OCI-LY3 (cell line): Measurements from ENCODE around the gene NLGN1.

Source experiments
- H2AFZ ChIP-seq: fragments of 200-600, 300-600 bp; shearing (Covaris generic); 2 replicates; pipeline ENCODE4 v1.6.0; 2014; ENCODE audit warnings: antibody characterized with exemption, low read depth, low read length
- H3K27ac ChIP-seq: fragments of 200-600, 300-600 bp; sonication (generic); 2 replicates; pipeline ENCODE4 v1.5.1; 2014; ENCODE audit warnings: mild to moderate bottlenecking, low read length, moderate library complexity, mixed read lengths
- H3K27me3 ChIP-seq: fragments of 200-600, 300-600 bp; sonication (generic); 2 replicates; pipeline ENCODE4 v1.6.1; 2014; ENCODE audit warnings: low read depth, low read length, mixed read lengths
- H3K36me3 ChIP-seq: fragments of 200-600, 300-600 bp; sonication (generic); replicated peaks from 2 replicates; pipeline ENCODE3; 2014; ENCODE audit warnings: low read depth, low read length, mixed read lengths
- H3K4me1 ChIP-seq: fragments of 300-600, 200-600 bp; sonication (generic); 2 replicates; pipeline ENCODE4 v1.6.1; 2014; ENCODE audit warnings: low read length, mixed read lengths
- H3K4me2 ChIP-seq: fragments of 200-600, 300-600 bp; sonication (generic); 2 replicates; pipeline ENCODE4 v1.6.1; 2014; ENCODE audit warnings: low read length, mixed read lengths
- H3K4me3 ChIP-seq: fragments of 300-600, 200-600 bp; sonication (generic); 2 replicates; pipeline ENCODE4 v1.5.1; 2014; ENCODE audit warnings: antibody characterized with exemption, mild to moderate bottlenecking, low read length, moderate library complexity
- H3K79me2 ChIP-seq: fragments of 300-600, 200-600 bp; shearing (Covaris generic); 2 replicates; pipeline ENCODE4 v1.6.1; 2014; ENCODE audit warnings: mild to moderate bottlenecking, low read length, mixed read lengths
- H3K9ac ChIP-seq: fragments of 300-600, 200-600 bp; shearing (Covaris generic); 2 replicates; pipeline ENCODE4 v1.6.0; 2014; ENCODE audit warnings: mild to moderate bottlenecking, low read length, moderate library complexity
- H3K9me3 ChIP-seq: fragments of 200-600, 300-600 bp; shearing (Covaris generic); 2 replicates; pipeline ENCODE4 v1.6.1; 2014; ENCODE audit warnings: low read length, mixed read lengths; ENCODE audit not compliant: insufficient read depth
- H4K20me1 ChIP-seq: fragments of 200-600, 300-600 bp; sonication (generic); 2 replicates; pipeline ENCODE4 v1.6.1; 2016; ENCODE audit warnings: low read length, mixed read lengths; ENCODE audit not compliant: insufficient read depth
- EZH2phosphoT487 ChIP-seq: fragments of 200-600 bp; shearing (Covaris generic); IDR thresholded peaks from 2 replicates; pipeline ENCODE4 v1.6.1; 2018; ENCODE audit warnings: antibody characterized with exemption, mixed run types, low read depth
- TF ChIP-seq, protein P1 (sequence below): fragments of 200-600, 300-600 bp; sonication (generic); IDR thresholded peaks from 2 replicates; pipeline ENCODE4 v1.5.1; 2014; ENCODE audit warnings: antibody characterized with exemption, low read length, low read depth

Gene NLGN1

DNA sequence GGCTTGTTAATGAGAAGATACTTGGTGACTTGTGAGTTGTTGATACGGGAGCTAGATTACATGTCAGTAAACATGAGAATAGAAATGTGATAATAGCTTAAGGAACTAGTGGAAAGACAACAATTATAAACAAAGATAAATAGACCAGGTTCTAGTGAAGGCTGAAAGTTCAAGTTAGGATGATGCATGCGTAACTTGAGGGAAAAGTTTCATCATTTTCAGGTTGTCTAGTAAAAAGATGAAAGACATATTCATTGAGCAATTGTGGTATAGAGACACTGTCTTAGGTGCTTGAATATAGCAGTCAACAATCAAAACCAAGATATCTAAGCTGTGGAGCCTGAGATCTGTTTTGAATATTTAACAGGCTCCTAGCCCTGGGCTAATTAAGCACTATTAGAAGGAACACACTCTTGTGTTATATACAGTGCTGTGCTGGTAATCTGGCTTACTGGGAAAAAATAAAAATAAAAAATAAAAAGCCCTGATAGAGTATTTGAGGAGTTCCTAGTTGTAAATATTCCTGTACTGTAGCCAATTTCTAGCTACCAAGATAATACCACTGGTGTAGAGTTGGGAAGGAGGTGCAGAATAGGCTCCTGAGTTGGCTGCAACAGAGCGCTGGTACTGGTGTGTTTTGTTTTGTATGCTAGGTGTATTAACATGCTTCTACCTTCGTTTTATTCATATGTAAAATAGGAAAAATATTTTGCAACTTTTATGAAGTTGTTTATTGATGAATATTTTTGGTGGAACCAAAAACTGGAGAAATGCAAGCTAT, 68.5 kb downstream of the NLGN1 start:
- no peaks in the 10 kb centered on the region for H3K79me2 ChIP-seq
- no peaks in the 10 kb centered on the region for H3K4me1 ChIP-seq
- TF ChIP-seq EZH2phosphoT487: no peak
- TF ChIP-seq, protein P1, sequence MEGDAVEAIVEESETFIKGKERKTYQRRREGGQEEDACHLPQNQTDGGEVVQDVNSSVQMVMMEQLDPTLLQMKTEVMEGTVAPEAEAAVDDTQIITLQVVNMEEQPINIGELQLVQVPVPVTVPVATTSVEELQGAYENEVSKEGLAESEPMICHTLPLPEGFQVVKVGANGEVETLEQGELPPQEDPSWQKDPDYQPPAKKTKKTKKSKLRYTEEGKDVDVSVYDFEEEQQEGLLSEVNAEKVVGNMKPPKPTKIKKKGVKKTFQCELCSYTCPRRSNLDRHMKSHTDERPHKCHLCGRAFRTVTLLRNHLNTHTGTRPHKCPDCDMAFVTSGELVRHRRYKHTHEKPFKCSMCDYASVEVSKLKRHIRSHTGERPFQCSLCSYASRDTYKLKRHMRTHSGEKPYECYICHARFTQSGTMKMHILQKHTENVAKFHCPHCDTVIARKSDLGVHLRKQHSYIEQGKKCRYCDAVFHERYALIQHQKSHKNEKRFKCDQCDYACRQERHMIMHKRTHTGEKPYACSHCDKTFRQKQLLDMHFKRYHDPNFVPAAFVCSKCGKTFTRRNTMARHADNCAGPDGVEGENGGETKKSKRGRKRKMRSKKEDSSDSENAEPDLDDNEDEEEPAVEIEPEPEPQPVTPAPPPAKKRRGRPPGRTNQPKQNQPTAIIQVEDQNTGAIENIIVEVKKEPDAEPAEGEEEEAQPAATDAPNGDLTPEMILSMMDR: no peak
- H4K20me1 ChIP-seq: no peaks in the 10 kb centered on the region
- no peak overlapping the region for H3K4me2 ChIP-seq
- H3K9ac ChIP-seq: no peak overlapping the region
- no peak overlapping the region for H3K4me3 ChIP-seq
- no peak overlapping the region for H2AFZ ChIP-seq
- H3K36me3 ChIP-seq: no peaks in the 10 kb centered on the region
- no peaks in the 10 kb centered on the region for H3K27me3 ChIP-seq
- no peaks in the 10 kb centered on the region for H3K9me3 ChIP-seq
- H3K27ac ChIP-seq: no peak overlapping the region

DNA sequence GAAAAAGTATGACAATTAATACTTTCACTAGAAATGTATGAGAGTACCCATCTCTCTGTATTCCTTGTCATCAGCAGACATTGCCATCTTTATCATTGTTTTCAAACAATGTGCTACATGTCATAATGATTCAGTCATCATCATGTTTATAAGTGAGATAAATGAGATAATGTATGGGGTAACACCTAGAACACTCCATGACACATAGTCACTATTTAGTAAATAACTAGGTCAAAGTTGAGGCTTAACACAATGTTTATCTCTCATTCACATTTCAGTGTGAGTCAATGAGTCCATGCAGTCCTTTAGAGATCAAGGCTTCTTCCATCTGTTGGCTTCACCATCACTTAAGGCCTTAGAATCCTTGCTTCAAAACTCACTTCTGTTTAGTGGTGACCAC, 70.0 kb downstream of the NLGN1 start:
- Histone ChIP-seq H3K9me3 (no peaks in the 10 kb centered on the region), H4K20me1 (no peaks in the 10 kb centered on the region), H3K27me3 (no peaks in the 10 kb centered on the region), H3K4me1 (no peaks in the 10 kb centered on the region), H3K9ac (no peak overlapping the region), H3K36me3 (no peaks in the 10 kb centered on the region), H3K27ac (no peak overlapping the region), H3K4me2 (no peak overlapping the region), H2AFZ (no peak overlapping the region), H3K4me3 (no peak overlapping the region), H3K79me2 (no peaks in the 10 kb centered on the region)
- TF ChIP-seq EZH2phosphoT487: no peak
- TF ChIP-seq, protein P1: no peak

DNA sequence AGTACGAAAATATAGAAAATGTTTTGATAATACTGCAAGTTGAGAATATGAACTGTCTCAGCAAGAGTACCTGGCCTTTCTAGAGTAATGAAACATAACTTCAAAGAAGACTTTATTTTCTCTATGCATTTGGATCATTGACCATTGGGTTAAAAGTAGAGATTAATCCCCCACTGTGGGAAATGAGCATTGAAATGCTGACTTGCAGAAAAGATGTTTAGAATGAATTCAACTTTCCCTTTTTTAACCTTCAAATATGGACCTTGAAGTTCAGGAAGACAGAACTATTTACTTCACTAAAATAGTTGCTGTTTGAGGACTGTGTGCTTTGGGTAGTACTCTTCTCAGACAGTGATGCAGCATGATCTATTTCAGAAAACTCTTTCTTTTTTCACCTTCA, 75.7 kb downstream of the NLGN1 start:
- no peaks in the 10 kb centered on the region for H3K27me3 ChIP-seq
- H3K4me1 ChIP-seq: no peaks in the 10 kb centered on the region
- no peak overlapping the region for H3K27ac ChIP-seq
- H3K79me2 ChIP-seq: no peaks in the 10 kb centered on the region
- H3K4me2 ChIP-seq: no peak overlapping the region
- H3K4me3 ChIP-seq: no peak overlapping the region
- H4K20me1 ChIP-seq: no peaks in the 10 kb centered on the region
- no peak for TF ChIP-seq EZH2phosphoT487
- TF ChIP-seq, protein P1: no peak
- no peaks in the 10 kb centered on the region for H3K9me3 ChIP-seq
- no peak overlapping the region for H2AFZ ChIP-seq
- no peaks in the 10 kb centered on the region for H3K36me3 ChIP-seq
- H3K9ac ChIP-seq: no peak overlapping the region

DNA sequence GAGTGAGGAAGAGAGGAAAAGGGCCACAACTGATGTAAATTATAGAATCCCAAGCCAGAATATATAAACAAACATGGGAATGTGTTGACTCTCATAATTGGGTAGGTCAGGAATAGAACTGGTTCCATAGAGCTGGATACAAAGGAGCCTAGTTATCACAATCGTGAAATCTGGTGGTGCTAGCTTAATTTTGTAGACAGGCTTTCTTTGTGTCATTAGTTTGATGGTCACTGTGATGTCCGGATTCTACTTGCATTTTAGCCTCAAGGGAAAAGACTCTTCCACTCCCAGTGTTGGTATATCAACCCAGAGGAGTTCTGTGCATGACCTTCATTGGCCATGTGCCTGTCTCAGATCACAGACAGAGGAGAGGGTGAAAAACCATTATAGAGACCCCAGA, 81.8 kb downstream of the NLGN1 start:
- H3K4me3 ChIP-seq: no peak overlapping the region
- no peaks in the 10 kb centered on the region for H3K27me3 ChIP-seq
- H2AFZ ChIP-seq: no peak overlapping the region
- no peaks in the 10 kb centered on the region for H4K20me1 ChIP-seq
- no peak overlapping the region for H3K4me2 ChIP-seq
- H3K9ac ChIP-seq: no peak overlapping the region
- no peaks in the 10 kb centered on the region for H3K4me1 ChIP-seq
- H3K79me2 ChIP-seq: no peaks in the 10 kb centered on the region
- no peaks in the 10 kb centered on the region for H3K36me3 ChIP-seq
- no peaks in the 10 kb centered on the region for H3K9me3 ChIP-seq
- H3K27ac ChIP-seq: no peak overlapping the region
- TF ChIP-seq EZH2phosphoT487: no peak
- TF ChIP-seq, protein P1: no peak
